IgD-negative memory B cell (primary cell): ENCODE measurements around the gene ADGRE2. TPM values are rescaled to one million over a fixed set of nuclear protein-coding genes. Genes with fewer than 3 reads are reported as not detected.
"Not testable (repeated sequence)": the region's sequence is repeated elsewhere in the genome, so short reads cannot be mapped to it uniquely, and the experiment has no call there.

Source experiments
- H3K27ac Mint-ChIP-seq, 3 donors: one replicate each; pipeline ENCODE4 v1.8.0; 2020 to 2022; ENCODE audit warnings: mild to moderate bottlenecking in 3 of 3, mixed read lengths in 3 of 3, moderate library complexity in 1 of 3
- H3K27me3 Mint-ChIP-seq: one replicate; pipeline ENCODE4 v1.8.0; 2021; ENCODE audit warnings: mixed read lengths
- H3K36me3 Mint-ChIP-seq: one replicate; pipeline ENCODE4 v1.8.0; 2020; ENCODE audit warnings: mild to moderate bottlenecking, mixed read lengths
- H3K4me1 Mint-ChIP-seq, 3 donors: one replicate each; pipeline ENCODE4 v1.8.0; 2020 to 2022; ENCODE audit warnings: mixed read lengths in 3 of 3, mild to moderate bottlenecking in 1 of 3
- H3K4me3 Mint-ChIP-seq, 4 donors: one replicate each; pipeline ENCODE4 v1.8.0; 2020 to 2022; ENCODE audit warnings: mild to moderate bottlenecking in 4 of 4, mixed read lengths in 4 of 4, moderate library complexity in 3 of 4
- H3K9me3 Mint-ChIP-seq, 3 donors: one replicate each; pipeline ENCODE4 v1.8.0; 2020 to 2021; ENCODE audit warnings: mixed read lengths in 3 of 3, mild to moderate bottlenecking in 1 of 3
- polyA plus RNA-seq: library from polyadenylated mRNA; unstranded; fragments of 300-500 nt; fragmentation: Illumina TruSeq; gene quantifications from one replicate; pipeline ENCODE4 v1.2.3, GENCODE V29; 2021

The ADGRE2 gene
- 0.06 TPM for polyA plus RNA-seq

DNA sequence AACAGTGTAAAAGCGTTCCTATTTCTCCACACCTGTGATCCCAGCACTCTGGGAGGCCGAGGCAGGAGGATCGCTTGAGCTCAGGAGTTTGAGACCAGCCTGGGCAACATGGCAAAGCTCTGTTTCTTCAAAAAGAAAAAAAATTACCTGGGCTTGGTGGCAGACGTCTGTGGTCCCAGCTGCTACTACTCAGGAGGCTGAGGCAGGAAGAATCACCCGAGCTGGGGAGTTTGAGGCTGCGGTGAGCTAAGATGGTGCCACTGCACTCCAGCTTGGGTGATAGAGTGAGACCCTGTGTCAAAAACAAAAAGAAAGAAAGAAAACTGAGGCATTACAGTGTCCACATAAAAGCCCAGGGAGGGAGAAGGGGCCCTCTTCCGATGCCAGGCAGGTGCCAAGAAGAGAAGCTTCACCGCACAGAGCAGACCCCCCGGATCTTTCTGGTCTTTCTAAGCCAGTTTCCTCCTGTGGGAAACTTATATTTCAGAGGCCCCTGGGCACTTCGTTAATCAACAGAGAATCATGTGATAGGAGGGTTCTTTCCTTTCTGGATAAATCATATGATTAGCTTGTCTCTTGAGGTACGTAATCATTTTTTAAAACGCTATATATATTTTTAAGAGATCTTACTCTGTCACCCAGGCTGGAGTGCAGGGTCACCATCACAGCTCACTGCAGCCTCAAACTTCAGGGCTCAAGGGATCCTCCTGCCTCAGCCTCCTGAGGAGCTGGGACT is at the start of gene ADGRE2:
TSS of gene ADGRE2 (minus strand) at position 451 of the 736 bp plus-strand sequence. CDS start 1,804 bp downstream, outside the sequence.
- Mint-ChIP-seq H3K27me3 (peaks cover 29% of the 10 kb centered on the region), H3K4me3 (peak within 1 kb of the TSS in 1 of 4 donors; percentile 59)
- H3K27ac Mint-ChIP-seq, result not testable (repeated sequence)

GRCh38 chr19:14826006-14826405 is 47.6 kb upstream of the ADGRE2 start:
- peaks cover 3% of the 10 kb centered on the region for H3K36me3 Mint-ChIP-seq
- no peak overlapping the region for H3K27ac Mint-ChIP-seq
- H3K4me3 Mint-ChIP-seq, result no peak overlapping the region
- H3K27me3 Mint-ChIP-seq, result peaks cover 23% of the 10 kb centered on the region
- peaks cover 0 to 8% (median 0%) of the 10 kb centered on the region in 3 donors for H3K4me1 Mint-ChIP-seq
- peaks cover 0 to 3% (median 0%) of the 10 kb centered on the region in 3 donors for H3K9me3 Mint-ChIP-seq

More for the DNA sequence above, at the start of gene ADGRE2:
- not testable (repeated sequence) for H3K9me3 Mint-ChIP-seq, H3K4me1 Mint-ChIP-seq, H3K36me3 Mint-ChIP-seq

DNA sequence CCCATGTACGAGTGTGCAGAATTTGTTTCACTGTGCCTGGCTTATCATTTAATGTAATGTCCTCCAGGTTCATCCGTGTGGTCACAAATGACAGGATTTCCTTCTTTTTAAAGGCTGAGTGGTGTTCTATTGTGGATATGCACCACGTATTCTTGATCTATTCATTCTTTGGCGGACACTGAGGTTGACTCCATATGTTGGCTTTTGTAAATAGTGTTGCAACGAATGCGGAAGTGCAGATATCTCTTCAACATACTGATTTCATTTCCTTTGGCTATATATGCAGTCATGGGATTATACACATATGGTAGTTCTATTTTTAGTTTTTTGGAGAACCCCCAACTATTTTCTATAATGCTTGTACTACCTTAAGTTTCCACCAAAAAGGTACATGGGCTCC is 43.6 kb upstream of the ADGRE2 start:
- H3K4me1 Mint-ChIP-seq, result peaks cover 0 to 4% (median 0%) of the 10 kb centered on the region in 3 donors
- no peak overlapping the region for H3K27ac Mint-ChIP-seq
- H3K9me3 Mint-ChIP-seq, result peaks cover 0 to 6% (median 0%) of the 10 kb centered on the region in 3 donors
- H3K4me3 Mint-ChIP-seq, result peak overlapping the region in 1 of 4 donors; percentile 32
- H3K27me3 Mint-ChIP-seq, result peaks cover 20% of the 10 kb centered on the region
- H3K36me3 Mint-ChIP-seq, result peaks cover 3% of the 10 kb centered on the region

DNA sequence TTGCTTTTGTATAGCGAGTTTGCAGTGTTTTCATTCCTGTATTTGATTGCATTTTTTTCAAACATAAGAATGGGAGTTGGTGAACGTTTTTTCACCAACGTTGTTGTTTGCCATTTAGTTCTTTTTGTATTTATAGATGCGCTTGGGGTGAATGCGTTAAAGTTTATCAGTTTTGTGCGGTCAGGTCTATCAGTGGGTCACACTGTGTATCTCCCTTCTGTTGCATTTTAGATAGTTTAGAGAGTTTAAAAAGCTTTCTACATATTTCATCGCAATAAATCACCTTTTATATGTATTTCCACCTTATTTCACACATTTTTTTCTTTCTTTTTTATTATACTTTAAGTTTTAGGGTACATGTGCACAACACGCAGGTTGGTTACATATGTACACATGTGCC is 40.2 kb upstream of the ADGRE2 start:
- Mint-ChIP-seq H3K27ac (no peak overlapping the region), H3K36me3 (peaks cover 2% of the 10 kb centered on the region), H3K9me3 (peaks cover 0 to 5% (median 0%) of the 10 kb centered on the region in 3 donors), H3K4me3 (peak overlapping the region in 1 of 4 donors; percentile 32), H3K27me3 (peaks cover 1% of the 10 kb centered on the region), H3K4me1 (peaks cover 0 to 4% (median 0%) of the 10 kb centered on the region in 3 donors)

- Mint-ChIP-seq H3K4me1 (peaks cover 0 to 4% (median 0%) of the 10 kb centered on the region in 3 donors), H3K36me3 (peaks cover 2% of the 10 kb centered on the region), H3K4me3 (no peak overlapping the region), H3K27me3 (no peaks in the 10 kb centered on the region), H3K9me3 (peaks cover 0 to 5% (median 0%) of the 10 kb centered on the region in 3 donors), H3K27ac (no peak overlapping the region)
These were observed 38.7 kb upstream of the ADGRE2 start for GRCh38 chr19:14817052-14817451.

GRCh38 chr19:14814982-14815652 is 36.8 kb upstream of the ADGRE2 start:
- H3K27me3 Mint-ChIP-seq, result peaks cover 1% of the 10 kb centered on the region
- H3K36me3 Mint-ChIP-seq, result no peaks in the 10 kb centered on the region
- H3K4me1 Mint-ChIP-seq, result no peaks in the 10 kb centered on the region
- H3K4me3 Mint-ChIP-seq, result no peak overlapping the region
- H3K27ac Mint-ChIP-seq, result no peak overlapping the region
- peaks cover 0 to 3% (median 0%) of the 10 kb centered on the region in 3 donors for H3K9me3 Mint-ChIP-seq

GRCh38 chr19:14809272-14810057 is 31.1 kb upstream of the ADGRE2 start:
- Mint-ChIP-seq H3K4me1 (peaks cover 0 to 4% (median 2%) of the 10 kb centered on the region in 3 donors), H3K27ac (no peak overlapping the region), H3K36me3 (no peaks in the 10 kb centered on the region)

DNA sequence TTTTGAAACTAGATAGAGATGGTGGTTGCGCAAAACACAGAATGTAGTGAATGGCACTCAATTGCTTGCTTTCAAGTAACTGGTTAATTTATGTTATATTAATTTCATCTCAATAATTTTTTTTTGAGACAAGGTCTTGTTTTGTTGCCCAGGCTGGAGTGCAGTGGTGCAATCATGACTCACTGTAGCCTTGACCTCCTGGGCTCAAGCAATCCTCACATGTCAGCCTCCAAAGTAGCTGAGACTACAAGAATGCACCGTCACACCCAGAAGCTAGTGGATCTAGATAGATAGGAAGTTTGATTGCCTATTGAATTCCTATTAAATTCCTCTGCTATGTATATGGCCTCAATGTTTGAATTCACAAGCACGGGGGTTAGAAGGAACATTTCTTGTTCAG is 26.4 kb upstream of the ADGRE2 start:
- no peaks in the 10 kb centered on the region for H3K36me3 Mint-ChIP-seq
- H3K27me3 Mint-ChIP-seq, result peaks cover 6% of the 10 kb centered on the region
- peaks cover 0 to 3% (median 0%) of the 10 kb centered on the region in 3 donors for H3K9me3 Mint-ChIP-seq
- no peak overlapping the region for H3K4me3 Mint-ChIP-seq
- peaks cover 0 to 4% (median 2%) of the 10 kb centered on the region in 3 donors for H3K4me1 Mint-ChIP-seq
- no peak overlapping the region for H3K27ac Mint-ChIP-seq

More at GRCh38 chr19:14809272-14810057, 31.1 kb upstream of the ADGRE2 start:
- H3K4me3 Mint-ChIP-seq, result peak overlapping the region in 1 of 4 donors; percentile 83
- no peaks in the 10 kb centered on the region for H3K9me3 Mint-ChIP-seq
- H3K27me3 Mint-ChIP-seq, result peaks cover 8% of the 10 kb centered on the region

- Mint-ChIP-seq H3K4me3 (no peak overlapping the region), H3K4me1 (no peaks in the 10 kb centered on the region), H3K9me3 (peaks cover 1 to 6% (median 3%) of the 10 kb centered on the region in 3 donors), H3K27ac (no peak overlapping the region), H3K27me3 (peaks cover 2% of the 10 kb centered on the region), H3K36me3 (peaks cover 2% of the 10 kb centered on the region)
These were observed 20.4 kb upstream of the ADGRE2 start for GRCh38 chr19:14798760-14799159.

GRCh38 chr19:14796021-14796420 is 17.7 kb upstream of the ADGRE2 start:
- H3K4me3 Mint-ChIP-seq, result no peak overlapping the region
- no peaks in the 10 kb centered on the region for H3K4me1 Mint-ChIP-seq
- peaks cover 2% of the 10 kb centered on the region for H3K27me3 Mint-ChIP-seq
- no peak overlapping the region for H3K27ac Mint-ChIP-seq
- peaks cover 1 to 13% (median 4%) of the 10 kb centered on the region in 3 donors for H3K9me3 Mint-ChIP-seq
- peaks cover 2% of the 10 kb centered on the region for H3K36me3 Mint-ChIP-seq

GRCh38 chr19:14795078-14795721 is 16.8 kb upstream of the ADGRE2 start:
- Mint-ChIP-seq H3K4me3 (no peak overlapping the region), H3K27ac (no peak overlapping the region), H3K27me3 (peaks cover 2% of the 10 kb centered on the region), H3K9me3 (peaks cover 1 to 13% (median 1%) of the 10 kb centered on the region in 3 donors), H3K4me1 (no peaks in the 10 kb centered on the region), H3K36me3 (peaks cover 2% of the 10 kb centered on the region)

DNA sequence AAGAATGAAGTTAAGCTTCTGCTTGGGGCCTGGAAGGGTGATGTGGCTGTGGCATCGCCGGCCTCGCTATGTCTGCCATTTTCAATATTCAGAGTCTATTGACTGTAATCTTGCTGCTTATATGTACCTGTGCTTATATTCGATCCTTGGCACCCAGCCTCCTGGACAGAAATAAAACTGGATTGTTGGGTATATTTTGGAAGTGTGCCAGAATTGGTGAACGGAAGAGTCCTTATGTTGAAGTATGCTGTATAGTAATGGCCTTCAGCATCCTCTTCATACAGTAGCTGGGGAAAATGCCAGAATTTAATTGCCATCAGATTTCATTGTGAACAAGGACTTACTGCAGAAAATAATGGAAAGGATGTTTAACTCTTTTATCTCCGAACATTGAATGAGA is 13.9 kb upstream of the ADGRE2 start:
- H3K9me3 Mint-ChIP-seq, result peaks cover 0 to 13% (median 1%) of the 10 kb centered on the region in 3 donors
- H3K4me1 Mint-ChIP-seq, H3K27ac Mint-ChIP-seq: not testable (repeated sequence)

GRCh38 chr19:14786421-14786851 is 8.1 kb upstream of the ADGRE2 start:
- Mint-ChIP-seq H3K9me3 (peaks cover 0 to 2% (median 0%) of the 10 kb centered on the region in 3 donors), H3K4me3 (no peak overlapping the region), H3K4me1 (peaks cover 0 to 12% (median 11%) of the 10 kb centered on the region in 3 donors), H3K27me3 (peaks cover 18% of the 10 kb centered on the region), H3K27ac (peak overlapping the region in 1 of 3 donors; percentile 57), H3K36me3 (no peaks in the 10 kb centered on the region)

More for the DNA sequence above, 13.9 kb upstream of the ADGRE2 start:
- not testable (repeated sequence) for H3K36me3 Mint-ChIP-seq, H3K4me3 Mint-ChIP-seq, H3K27me3 Mint-ChIP-seq

GRCh38 chr19:14785102-14785793 is 6.9 kb upstream of the ADGRE2 start:
- H3K36me3 Mint-ChIP-seq, H3K27ac Mint-ChIP-seq, H3K9me3 Mint-ChIP-seq: not testable (repeated sequence)
- peak overlapping the region in 2 of 4 donors; percentile 45 to 78 for H3K4me3 Mint-ChIP-seq
- H3K27me3 Mint-ChIP-seq, result peaks cover 20% of the 10 kb centered on the region
- peaks cover 0 to 12% (median 11%) of the 10 kb centered on the region in 3 donors for H3K4me1 Mint-ChIP-seq
